B cell (primary cell): ENCODE data around the gene MYH7.

ENCODE experiments used
- EZH2 ChIP-seq: IDR thresholded peaks from 2 replicates; pipeline ENCODE4 v1.6.1; 2012; ENCODE audit warnings: borderline replicate concordance, low read depth, mild to moderate bottlenecking, moderate library complexity, low read length; ENCODE audit not compliant: insufficient read depth, poor library complexity, severe bottlenecking
- TF ChIP-seq, protein P1 (sequence below): fragments of 200-600 bp; IDR thresholded peaks from one replicate; pipeline ENCODE4 v1.8.0; 2022; ENCODE audit warnings: antibody characterized with exemption, mild to moderate bottlenecking

GRCh38 chr14:23478109-23478759 lies 42.8 kb upstream of the MYH7 start:
- TF ChIP-seq, protein P1, sequence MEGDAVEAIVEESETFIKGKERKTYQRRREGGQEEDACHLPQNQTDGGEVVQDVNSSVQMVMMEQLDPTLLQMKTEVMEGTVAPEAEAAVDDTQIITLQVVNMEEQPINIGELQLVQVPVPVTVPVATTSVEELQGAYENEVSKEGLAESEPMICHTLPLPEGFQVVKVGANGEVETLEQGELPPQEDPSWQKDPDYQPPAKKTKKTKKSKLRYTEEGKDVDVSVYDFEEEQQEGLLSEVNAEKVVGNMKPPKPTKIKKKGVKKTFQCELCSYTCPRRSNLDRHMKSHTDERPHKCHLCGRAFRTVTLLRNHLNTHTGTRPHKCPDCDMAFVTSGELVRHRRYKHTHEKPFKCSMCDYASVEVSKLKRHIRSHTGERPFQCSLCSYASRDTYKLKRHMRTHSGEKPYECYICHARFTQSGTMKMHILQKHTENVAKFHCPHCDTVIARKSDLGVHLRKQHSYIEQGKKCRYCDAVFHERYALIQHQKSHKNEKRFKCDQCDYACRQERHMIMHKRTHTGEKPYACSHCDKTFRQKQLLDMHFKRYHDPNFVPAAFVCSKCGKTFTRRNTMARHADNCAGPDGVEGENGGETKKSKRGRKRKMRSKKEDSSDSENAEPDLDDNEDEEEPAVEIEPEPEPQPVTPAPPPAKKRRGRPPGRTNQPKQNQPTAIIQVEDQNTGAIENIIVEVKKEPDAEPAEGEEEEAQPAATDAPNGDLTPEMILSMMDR = peak; percentile 81
- TF ChIP-seq EZH2 = no peak
